ENCODE results near the gene LRRIQ4.

Gene LRRIQ4

DNA sequence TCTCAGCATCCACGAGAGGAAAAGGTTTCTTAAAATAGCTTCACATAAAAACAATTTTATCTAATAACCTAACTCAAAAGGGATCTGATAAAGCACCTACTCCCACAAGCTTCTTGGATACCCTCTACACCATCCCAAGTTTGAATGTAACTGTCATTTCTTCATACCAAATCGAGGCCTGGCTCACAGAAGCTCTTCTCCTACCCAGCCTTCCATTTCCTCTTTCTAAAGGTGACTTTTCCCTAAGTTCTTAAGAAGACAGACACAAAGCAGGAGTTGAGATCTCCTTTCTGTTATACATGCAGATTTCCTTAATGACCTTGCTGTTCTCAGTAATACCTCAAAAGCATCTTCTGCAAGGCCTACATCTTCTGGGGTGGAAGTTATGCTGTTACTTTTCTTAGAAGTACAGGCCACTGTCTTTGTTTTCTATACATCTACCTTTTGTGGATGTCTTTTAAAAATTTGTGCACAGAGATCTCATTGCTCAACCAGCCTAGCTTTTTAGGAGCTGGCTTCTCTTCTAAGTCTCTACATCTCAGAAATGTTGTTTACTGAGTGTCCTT is 3.4 kb upstream of the LRRIQ4 start:
- no peak for DNase-seq (ENCODE audit: low read depth)

DNA sequence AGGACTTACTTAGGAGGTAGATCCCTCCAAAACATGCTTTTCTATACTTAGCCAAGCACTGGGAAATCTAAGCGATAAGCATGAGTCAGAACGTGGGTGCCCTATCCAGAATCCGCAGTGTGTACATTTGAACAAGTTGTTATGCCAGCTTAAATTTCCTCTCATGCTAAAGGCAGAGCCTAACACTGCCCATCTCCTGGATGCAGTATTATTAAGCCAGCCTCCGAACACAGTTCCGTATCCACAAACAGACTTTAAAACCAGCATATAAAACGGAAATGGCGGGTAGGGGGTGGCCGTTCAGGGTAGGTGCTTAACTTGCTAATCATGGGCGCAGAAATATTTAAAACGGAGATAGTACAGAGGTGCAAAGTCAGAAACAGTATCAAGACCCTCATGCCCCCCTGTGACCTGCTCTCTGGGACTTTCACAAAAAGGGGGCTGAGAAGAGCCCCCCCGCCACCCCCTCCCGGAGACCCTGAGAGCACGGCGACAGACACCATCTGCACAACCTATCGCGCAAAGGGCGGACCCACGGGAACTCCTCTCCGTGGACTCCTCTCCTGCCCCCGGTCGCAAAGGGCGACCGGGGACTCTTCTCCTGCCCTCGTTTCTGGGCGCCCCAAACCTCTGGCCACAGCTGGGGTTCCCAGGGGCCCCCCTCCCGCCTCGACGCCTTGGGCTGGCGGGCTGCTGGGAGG is 889 bp upstream of the LRRIQ4 start:
- DNase-seq (ENCODE audit: low read depth) = no peak

GRCh38 chr3:169813278-169813677 is 608 bp downstream of the LRRIQ4 start:
- no peak for DNase-seq (ENCODE audit: low read depth)

GRCh38 chr3:169813757-169814517 is 1.3 kb downstream of the LRRIQ4 start:
- DNase-seq (ENCODE audit: low read depth) = peak; percentile 62

- DNase-seq (ENCODE audit: low read depth) = no peak
Measured at GRCh38 chr3:169815590-169816150, 3.0 kb downstream of the LRRIQ4 start.

DNA sequence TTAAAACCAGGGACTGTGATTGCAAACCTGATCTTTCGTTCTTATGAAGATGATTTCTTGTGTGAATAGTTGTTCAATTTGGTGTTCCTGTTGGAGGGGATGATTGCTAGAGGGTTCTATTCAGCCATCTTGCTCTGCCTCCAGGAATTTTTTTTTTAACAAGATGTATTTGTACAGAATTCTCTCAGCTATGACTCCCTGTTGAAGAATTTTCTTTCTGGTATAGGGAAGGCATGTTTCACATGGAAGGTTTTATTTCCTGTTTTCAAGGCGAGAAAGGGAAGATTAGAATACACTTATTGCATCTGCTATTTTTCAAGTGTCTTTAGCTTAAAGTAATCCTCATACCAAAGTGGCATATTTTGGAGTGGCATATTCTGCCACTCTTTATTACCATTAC is 5.6 kb downstream of the LRRIQ4 start:
- no peak for DNase-seq (ENCODE audit: low read depth)

DNA sequence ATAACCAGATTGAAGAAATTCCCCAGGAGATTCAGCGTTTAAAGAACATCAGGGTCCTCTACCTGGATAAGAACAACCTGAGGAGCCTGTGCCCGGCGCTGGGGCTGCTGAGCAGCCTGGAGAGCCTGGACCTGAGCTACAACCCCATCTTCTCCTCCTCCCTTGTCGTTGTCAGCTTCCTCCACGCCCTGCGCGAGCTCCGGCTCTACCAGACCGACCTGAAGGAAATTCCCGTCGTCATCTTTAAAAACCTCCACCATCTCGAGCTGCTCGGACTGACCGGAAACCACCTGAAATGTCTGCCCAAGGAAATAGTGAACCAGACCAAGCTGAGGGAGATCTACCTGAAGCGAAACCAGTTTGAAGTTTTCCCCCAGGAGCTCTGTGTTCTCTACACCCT is 9.4 kb downstream of the LRRIQ4 start:
- no peak for DNase-seq (ENCODE audit: low read depth)

GRCh38 chr3:169822540-169822939 is 9.9 kb downstream of the LRRIQ4 start:
- no peak for DNase-seq (ENCODE audit: low read depth)

GRCh38 chr3:169822983-169823382 is 10.3 kb downstream of the LRRIQ4 start:
- DNase-seq (ENCODE audit: low read depth) = no peak

GRCh38 chr3:169825316-169825715 is 12.6 kb downstream of the LRRIQ4 start:
- DNase-seq (ENCODE audit: low read depth) = no peak

DNA sequence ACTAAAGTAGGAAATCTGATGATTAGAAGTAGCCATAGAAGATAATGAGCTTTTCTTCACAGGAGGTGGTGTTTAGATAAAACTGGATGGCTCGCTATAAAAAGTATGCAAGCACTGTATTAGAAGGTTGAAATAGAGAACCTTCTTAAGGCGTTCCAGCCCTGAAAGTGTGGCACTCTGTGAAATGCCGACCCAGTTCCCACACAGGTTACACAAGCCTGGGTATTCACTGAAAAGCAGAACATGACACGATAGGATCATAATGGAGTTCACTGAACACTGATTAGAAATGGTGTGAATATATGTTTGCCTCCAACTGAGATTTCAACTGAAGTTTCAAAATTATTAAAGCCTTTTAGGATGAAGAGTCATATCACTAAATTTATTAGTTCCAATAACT is 15.0 kb downstream of the LRRIQ4 start:
- no peak for DNase-seq (ENCODE audit: low read depth)

- no peak for DNase-seq (ENCODE audit: low read depth)
Measured at GRCh38 chr3:169835533-169835932, 22.9 kb downstream of the LRRIQ4 start.

- no peak for DNase-seq (ENCODE audit: low read depth)
Measured at GRCh38 chr3:169836078-169836941, 23.6 kb downstream of the LRRIQ4 start.

DNA sequence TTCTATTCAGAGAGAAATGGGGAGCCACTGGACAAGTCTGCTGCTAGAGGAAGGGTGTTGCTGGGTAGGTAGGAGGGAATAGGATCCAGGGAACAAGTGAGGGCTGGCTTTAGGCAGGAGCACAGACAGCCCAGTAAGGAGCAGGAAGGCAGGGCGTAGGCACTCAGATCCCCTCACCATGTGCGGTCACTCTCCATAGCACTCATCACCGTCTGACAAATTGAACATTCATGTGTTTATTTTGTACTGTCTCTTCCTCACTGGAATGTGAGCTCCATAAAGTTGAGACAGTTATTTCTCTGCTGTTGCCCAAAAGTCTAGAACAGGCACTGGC is 24.2 kb downstream of the LRRIQ4 start:
- DNase-seq (ENCODE audit: low read depth) = no peak

DNA sequence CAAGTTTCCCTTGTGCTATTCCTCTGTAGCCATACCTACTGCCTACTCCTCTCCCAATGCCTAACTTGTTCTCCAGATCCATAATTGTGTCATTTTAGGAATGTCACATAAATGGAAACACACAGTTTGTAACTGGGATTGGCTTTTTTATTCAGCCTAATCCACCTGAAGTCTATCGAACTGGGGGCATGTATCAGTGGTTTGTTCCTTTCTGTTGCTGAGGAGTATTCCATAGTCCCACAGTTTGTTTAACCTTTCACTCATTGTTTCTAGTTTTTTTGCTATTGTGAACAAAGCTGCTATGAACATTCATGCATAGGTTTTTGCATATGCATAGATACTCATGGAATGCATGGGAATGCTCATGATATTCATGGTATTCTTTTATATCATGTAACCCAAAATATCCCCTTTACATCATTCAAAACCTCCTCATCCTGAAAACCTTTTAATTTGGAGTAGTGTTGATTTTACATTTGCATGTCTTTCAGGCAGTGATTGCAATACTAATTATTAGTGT is 25.9 kb downstream of the LRRIQ4 start:
- no peak for DNase-seq (ENCODE audit: low read depth)

DNA sequence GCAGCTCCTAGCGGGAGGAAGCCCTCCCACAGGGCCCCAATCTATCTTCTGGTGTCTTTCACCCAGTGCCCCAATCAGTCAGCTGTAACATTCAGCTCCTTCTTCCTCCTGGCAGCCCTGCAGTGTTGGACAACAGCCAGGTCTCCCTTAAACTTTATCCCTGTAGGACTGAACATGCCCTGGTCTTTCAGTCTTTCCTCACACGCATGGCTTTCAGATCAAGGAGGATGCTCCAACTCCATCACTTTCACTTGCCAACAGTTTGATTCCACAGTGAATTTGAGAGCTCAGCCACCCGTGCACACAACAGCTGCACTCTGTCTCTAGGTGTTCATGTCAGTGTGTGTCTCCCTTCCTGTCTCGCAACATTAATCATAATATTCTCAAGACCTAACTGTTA is 28.5 kb downstream of the LRRIQ4 start:
- no peak for DNase-seq (ENCODE audit: low read depth)

DNA sequence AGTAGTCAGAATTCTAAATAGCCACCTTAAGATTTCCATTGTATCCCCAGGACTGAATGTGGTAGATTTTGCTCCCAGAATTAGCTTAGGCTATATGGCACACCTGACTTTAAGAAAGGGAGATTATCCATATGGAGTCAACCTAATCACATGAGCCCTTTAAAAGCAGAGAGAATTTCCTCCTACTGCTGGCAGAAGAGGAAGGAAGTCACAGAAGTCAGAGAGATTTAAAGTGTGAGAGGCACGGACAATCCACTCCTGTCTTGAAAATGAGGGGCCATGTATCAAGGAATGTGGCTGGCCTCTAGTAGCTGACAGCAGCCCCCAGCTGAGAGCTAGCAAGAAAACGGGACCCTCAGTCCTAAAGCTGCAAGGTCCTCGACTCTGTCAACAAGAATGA is 30.3 kb downstream of the LRRIQ4 start:
- DNase-seq (ENCODE audit: low read depth) = no peak

- no peak for DNase-seq (ENCODE audit: low read depth)
Measured at GRCh38 chr3:169846458-169847193, 34.0 kb downstream of the LRRIQ4 start.

DNA sequence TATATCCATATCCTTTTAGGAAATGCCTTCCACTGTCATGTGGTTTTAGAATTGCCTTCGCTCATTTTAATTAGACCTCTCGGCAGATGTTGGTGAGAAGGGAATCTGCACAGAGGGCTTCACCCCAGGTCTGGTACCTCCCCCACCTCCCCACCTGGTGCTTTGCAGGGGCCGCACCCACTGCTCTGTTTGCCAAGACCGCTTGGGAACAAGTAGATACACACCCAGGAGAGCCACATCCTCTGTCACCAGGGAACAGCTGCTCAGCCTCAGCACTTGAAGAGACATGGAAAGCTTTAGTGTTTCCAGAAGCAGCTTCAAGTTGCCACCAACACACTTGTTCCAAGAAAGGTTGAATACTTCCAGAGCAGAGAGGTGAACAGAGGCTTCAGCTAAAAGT is 35.2 kb downstream of the LRRIQ4 start:
- DNase-seq (ENCODE audit: low read depth) = no peak

DNA sequence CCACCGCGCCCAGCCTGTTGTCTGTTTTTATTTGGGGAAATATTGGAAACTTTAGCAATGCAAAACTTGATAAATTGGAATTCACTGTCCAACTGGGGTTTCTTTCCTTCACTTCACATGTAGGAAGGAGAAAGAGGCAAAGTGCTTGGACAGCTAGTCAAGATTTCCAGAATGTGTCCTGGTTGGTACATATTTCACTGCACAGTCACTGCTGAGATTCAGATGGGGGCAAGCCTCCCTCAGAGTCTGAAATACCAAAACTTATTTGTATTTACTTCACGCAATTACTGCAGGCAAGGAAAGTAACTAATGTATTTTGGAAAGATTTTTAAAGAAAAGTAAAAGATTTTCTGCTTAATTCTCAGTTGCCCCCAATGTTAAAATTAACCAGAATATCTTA is 36.1 kb downstream of the LRRIQ4 start:
- no peak for DNase-seq (ENCODE audit: low read depth)

- no peak for DNase-seq (ENCODE audit: low read depth)
Measured at GRCh38 chr3:169850618-169851017, 37.9 kb downstream of the LRRIQ4 start.

All from T follicular helper cell (primary cell).